HepG2 (cell line): ENCODE data around the gene DDR2. TPM values are rescaled to one million over a fixed set of nuclear protein-coding genes. Genes with fewer than 3 reads are reported as not detected.

ENCODE experiments used
- ATAC-seq: fragments of 200-7000 bp; cut with Tn5 transposase; 3 replicates; pipeline ENCODE4 v1.9.1; 2020; ENCODE audit warnings: mild to moderate bottlenecking, moderate library complexity
- BruUV-seq: library from RNA; stranded (reverse); fragments of 400-500 nt; replicated peaks from 2 replicates; lab custom pipeline; 2021; lab: Mats Ljungman, UMichigan
- CTCF ChIA-PET: fragments of 300-600 bp; formaldehyde crosslinking; extraction: SDS; loops from one replicate; lab custom pipeline; 2021; ENCODE audit warnings: low total read pairs, inconsistent platforms, low intra/inter-chr PET ratio; lab: Yijun Ruan, JAX
- POLR2A ChIA-PET: fragments of 350-600 bp; sonication (Branson Sonifier 250); formaldehyde crosslinking; loops from one replicate; lab custom pipeline; 2020; ENCODE audit warnings: antibody characterized with exemption, inconsistent platforms; lab: Yijun Ruan, JAX
- DNase-seq: peaks from one replicate; pipeline ENCODE4 v3.0.0-alpha.2; 2015; ENCODE audit warnings: low spot score
- FAIRE-seq: peaks from 3 replicates; lab custom pipeline; 2011; peaks lifted over from hg19 to GRCh38; lab: Jason Lieb, UNC
- H2AFZ ChIP-seq: one replicate; pipeline ENCODE4 v1.6.1; 2011; ENCODE audit warnings: low read length, inconsistent platforms
- H3K27ac ChIP-seq: fragments of 300-600 bp; 3 replicates; pipeline ENCODE4 v1.8.0; 2011; ENCODE audit warnings: mixed run types, mild to moderate bottlenecking, mixed read lengths, low read length, inconsistent platforms; ENCODE audit not compliant: insufficient read depth; ENCODE audit errors: extremely low read length
- H3K27me3 ChIP-seq, 2 experiments: fragments of 200-600 bp in 1 of 2; 2 replicates in 1 of 2; 3 replicates in 1 of 2; pipeline versions ENCODE4 v1.6.0 to v1.8.0; 2011; ENCODE audit warnings: low read length in 2 of 2, mild to moderate bottlenecking in 2 of 2, moderate library complexity in 2 of 2, inconsistent platforms in 1 of 2; ENCODE audit not compliant: insufficient read depth in 2 of 2, control insufficient read depth in 1 of 2
- H3K36me3 ChIP-seq, 2 experiments: fragments of 200-600 bp in 1 of 2; replicated peaks in 1 of 2; 2 replicates in 1 of 2; 3 replicates in 1 of 2; pipeline versions ENCODE4 v1.5.1 to v1.8.0; 2011; ENCODE audit warnings: low read length in 2 of 2, inconsistent platforms in 1 of 2; ENCODE audit not compliant: insufficient read depth in 2 of 2, control insufficient read depth in 1 of 2
- H3K4me1 ChIP-seq: 2 replicates; pipeline ENCODE4 v1.5.1; 2012; ENCODE audit warnings: low read length, inconsistent platforms; ENCODE audit not compliant: insufficient read depth
- H3K4me2 ChIP-seq: 2 replicates; pipeline ENCODE4 v1.6.0; 2011; ENCODE audit warnings: low read depth, low read length, inconsistent platforms
- H3K4me3 ChIP-seq, 3 experiments: fragments of 200-600 bp in 1 of 3; sonication (generic), shearing (Covaris generic) in 1 of 3; replicated peaks in 1 of 3; 2 replicates each; pipeline ENCODE4 v1.5.1; 2011 to 2016; ENCODE audit warnings: low read length in 3 of 3, inconsistent platforms in 2 of 3, low read depth in 2 of 3, mild to moderate bottlenecking in 2 of 3, control low read depth in 1 of 3, mixed read lengths in 1 of 3; ENCODE audit not compliant: insufficient read depth in 1 of 3
- H3K79me2 ChIP-seq: one replicate; pipeline ENCODE4 v1.6.1; 2011; ENCODE audit warnings: low read length, inconsistent platforms; ENCODE audit not compliant: insufficient read depth
- H3K9ac ChIP-seq: 2 replicates; pipeline ENCODE4 v1.6.0; 2011; ENCODE audit warnings: mild to moderate bottlenecking, low read depth, low read length, inconsistent platforms; ENCODE audit not compliant: insufficient read depth
- H3K9me3 ChIP-seq: 2 replicates; pipeline ENCODE4 v1.5.1; 2012; ENCODE audit warnings: mild to moderate bottlenecking, low read length
- H4K20me1 ChIP-seq: 2 replicates; pipeline ENCODE4 v1.6.0; 2011; ENCODE audit warnings: inconsistent platforms, mild to moderate bottlenecking, low read length, moderate library complexity; ENCODE audit not compliant: insufficient read depth
- GATA4 ChIP-seq: sonication (generic); IDR thresholded peaks from 2 replicates; pipeline ENCODE4 v1.6.1; 2016; ENCODE audit warnings: antibody characterized with exemption, low read depth, borderline replicate concordance
- HNF4A ChIP-seq: sonication (generic); formaldehyde crosslinking; IDR thresholded peaks from 2 replicates; pipeline ENCODE4 v1.4.0; 2020; ENCODE audit warnings: missing genetic modification reagents
- HNRNPK ChIP-seq: fragments of 200-400 bp; formaldehyde crosslinking; IDR thresholded peaks from 2 replicates; pipeline ENCODE4 v1.6.1; 2018; ENCODE audit warnings: low read length, low read depth, moderate library complexity, mild to moderate bottlenecking; ENCODE audit not compliant: poor library complexity, severe bottlenecking
- KDM5A ChIP-seq: fragments of 200-600 bp; sonication (generic); IDR thresholded peaks from 2 replicates; pipeline ENCODE4 v1.7.0; 2018; ENCODE audit warnings: antibody characterized with exemption, mild to moderate bottlenecking, low read length, borderline replicate concordance
- NR2F6 ChIP-seq, 2 experiments: IDR thresholded peaks; 2 replicates each; pipeline ENCODE4 v1.6.1; 2016; ENCODE audit warnings: antibody characterized with exemption in 1 of 2, mild to moderate bottlenecking in 1 of 2
- RORA ChIP-seq: sonication (generic); formaldehyde crosslinking; IDR thresholded peaks from 2 replicates; pipeline ENCODE4 v1.5.0; 2020; ENCODE audit warnings: mild to moderate bottlenecking, missing genetic modification reagents, moderate library complexity
- SMAD3 ChIP-seq: sonication (generic); formaldehyde crosslinking; IDR thresholded peaks from 2 replicates; pipeline ENCODE4 v1.4.0; 2020; ENCODE audit warnings: missing genetic modification reagents
- SPEN ChIP-seq: sonication (generic); formaldehyde crosslinking; IDR thresholded peaks from 2 replicates; pipeline ENCODE4 v1.5.1; 2020; ENCODE audit warnings: low read depth, mild to moderate bottlenecking, missing genetic modification reagents
- XBP1 ChIP-seq: sonication (generic); formaldehyde crosslinking; IDR thresholded peaks from 2 replicates; pipeline ENCODE4 v1.5.0; 2020; ENCODE audit warnings: missing genetic modification reagents
- ZNF230 ChIP-seq: sonication (generic); formaldehyde crosslinking; IDR thresholded peaks from 2 replicates; pipeline ENCODE4 v1.4.0; 2020; ENCODE audit warnings: mild to moderate bottlenecking, missing genetic modification reagents
- ZNF484 ChIP-seq: sonication (generic); formaldehyde crosslinking; IDR thresholded peaks from 2 replicates; pipeline ENCODE4 v1.5.1; 2020; ENCODE audit warnings: mild to moderate bottlenecking, low read depth, missing genetic modification reagents, borderline replicate concordance
- WGBS: methylation state at CpG from one replicate; pipeline ENCODE4 v1.1.6; 2017; ENCODE audit warnings: low lambda C conversion rate; 5-methylcytosine and 5-hydroxymethylcytosine counted together
- in situ Hi-C: cut with HindIII; loops from 2 replicates; pipeline ENCODE4 v1.10.0; 2017; ENCODE audit warnings: low pct_unique_long_range_greater_than_20kb; ENCODE audit not compliant: extremely low pct_ligation_motif_present
- intact Hi-C: fragments of 100-400 bp; cut with micrococcal nuclease; formaldehyde crosslinking; loops from one replicate; pipeline ENCODE4 v1.10.0; 2022; ENCODE audit not compliant: unreplicated experiment
- polyA plus RNA-seq, 8 experiments: library from polyadenylated mRNA; depleted of rRNA in 3 of 8; stranded (reverse) in 7 of 8; unstranded in 1 of 8; fragments of >200 nt; fragmentation: Illumina TruSeq in 4 of 8; extraction: Trizol in 4 of 8; gene quantifications; 2 replicates each; pipeline versions ENCODE4 v1.2.1 to v1.2.3, GENCODE V29; 2011 to 2016; ENCODE audit warnings: low read depth in 4 of 8, missing spikeins in 1 of 8, mixed read lengths in 1 of 8; ENCODE audit not compliant: insufficient read depth in 1 of 8
- total RNA-seq, 5 experiments: library from RNA; depleted of rRNA; stranded (reverse); fragments of >200 nt; fragmentation: Illumina TruSeq; extraction: Trizol; gene quantifications; 2 replicates each; pipeline ENCODE4 v1.2.3, GENCODE V29; 2016; ENCODE audit warnings: low read depth in 1 of 5
- TF ChIP-seq, protein P1 (sequence below): sonication (generic); formaldehyde crosslinking; IDR thresholded peaks from 2 replicates; pipeline ENCODE4 v1.4.0; 2020; ENCODE audit warnings: missing genetic modification reagents, borderline replicate concordance
- TF ChIP-seq, protein P2 (sequence below): sonication (generic); formaldehyde crosslinking; IDR thresholded peaks from 2 replicates; pipeline ENCODE4 v1.9.0; 2021; ENCODE audit warnings: missing genetic modification reagents, borderline replicate concordance
- TF ChIP-seq, protein P3 (sequence below): sonication (generic); formaldehyde crosslinking; IDR thresholded peaks from 2 replicates; pipeline ENCODE4 v1.5.1; 2020; ENCODE audit warnings: missing genetic modification reagents, mild to moderate bottlenecking, borderline replicate concordance

Gene DDR2
- total and polyA plus RNA-seq, 2 of the 13 experiments (the other 11 are each of a cell fraction or from before 2014, with no cell fraction given): 0.36 to 0.38 TPM

DNA sequence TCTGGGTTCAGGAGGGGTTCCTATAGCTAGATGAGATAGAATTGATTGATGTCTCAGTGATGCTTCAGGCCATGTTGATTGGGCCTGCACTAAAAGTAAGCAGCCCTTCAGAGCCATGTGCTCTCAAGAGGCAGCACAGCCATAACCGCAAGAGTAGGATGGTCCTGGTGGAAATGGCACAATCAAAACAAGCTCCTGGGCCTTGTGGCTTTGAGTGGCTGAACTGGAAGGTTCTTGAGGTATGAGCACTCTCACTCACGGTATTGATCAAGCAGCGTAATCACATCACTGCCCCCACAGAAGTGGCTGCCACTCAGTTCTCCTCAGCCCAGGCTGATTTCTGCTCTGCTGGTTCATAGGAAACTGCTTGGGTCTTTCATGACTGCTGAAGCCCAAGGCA, 76.0 kb downstream of the DDR2 start:
- Histone ChIP-seq H3K9ac (no peak overlapping the region), H4K20me1 (no peaks in the 10 kb centered on the region), H3K27me3 (no peaks in the 10 kb centered on the region), H3K36me3 (no peaks in the 10 kb centered on the region), H3K27ac (no peak overlapping the region), H3K9me3 (no peaks in the 10 kb centered on the region), H3K4me3 (no peak overlapping the region), H3K4me1 (peaks cover 16% of the 10 kb centered on the region), H3K79me2 (no peaks in the 10 kb centered on the region), H2AFZ (no peak overlapping the region), H3K4me2 (no peak overlapping the region)
- CTCF ChIA-PET: no interaction called here
- no peak for DNase-seq
- no TSS peak for BruUV-seq
- ATAC-seq: no peak
- in situ Hi-C loops (no loop called here), intact Hi-C loops (no loop called here)
- POLR2A ChIA-PET: no interaction called here
- FAIRE-seq: no peak
- WGBS: 73% methylated on average over 3 of the region's 3 CpGs
- TF ChIP-seq HNF4A (CRISPR knock-in tag) (no peak), KDM5A (no peak), ZNF484 (CRISPR knock-in tag) (no peak), RORA (CRISPR knock-in tag) (no peak), SMAD3 (CRISPR knock-in tag) (no peak), SPEN (CRISPR knock-in tag) (no peak), GATA4 (no peak), ZNF230 (no peak), HNRNPK (no peak), NR2F6 (IDR thresholded peaks at IDR 0.05) (no peak), NR2F6 (CRISPR knock-in tag; IDR thresholded peaks at IDR 0.05) (no peak), XBP1 (CRISPR knock-in tag) (no peak)
- TF ChIP-seq, protein P1, sequence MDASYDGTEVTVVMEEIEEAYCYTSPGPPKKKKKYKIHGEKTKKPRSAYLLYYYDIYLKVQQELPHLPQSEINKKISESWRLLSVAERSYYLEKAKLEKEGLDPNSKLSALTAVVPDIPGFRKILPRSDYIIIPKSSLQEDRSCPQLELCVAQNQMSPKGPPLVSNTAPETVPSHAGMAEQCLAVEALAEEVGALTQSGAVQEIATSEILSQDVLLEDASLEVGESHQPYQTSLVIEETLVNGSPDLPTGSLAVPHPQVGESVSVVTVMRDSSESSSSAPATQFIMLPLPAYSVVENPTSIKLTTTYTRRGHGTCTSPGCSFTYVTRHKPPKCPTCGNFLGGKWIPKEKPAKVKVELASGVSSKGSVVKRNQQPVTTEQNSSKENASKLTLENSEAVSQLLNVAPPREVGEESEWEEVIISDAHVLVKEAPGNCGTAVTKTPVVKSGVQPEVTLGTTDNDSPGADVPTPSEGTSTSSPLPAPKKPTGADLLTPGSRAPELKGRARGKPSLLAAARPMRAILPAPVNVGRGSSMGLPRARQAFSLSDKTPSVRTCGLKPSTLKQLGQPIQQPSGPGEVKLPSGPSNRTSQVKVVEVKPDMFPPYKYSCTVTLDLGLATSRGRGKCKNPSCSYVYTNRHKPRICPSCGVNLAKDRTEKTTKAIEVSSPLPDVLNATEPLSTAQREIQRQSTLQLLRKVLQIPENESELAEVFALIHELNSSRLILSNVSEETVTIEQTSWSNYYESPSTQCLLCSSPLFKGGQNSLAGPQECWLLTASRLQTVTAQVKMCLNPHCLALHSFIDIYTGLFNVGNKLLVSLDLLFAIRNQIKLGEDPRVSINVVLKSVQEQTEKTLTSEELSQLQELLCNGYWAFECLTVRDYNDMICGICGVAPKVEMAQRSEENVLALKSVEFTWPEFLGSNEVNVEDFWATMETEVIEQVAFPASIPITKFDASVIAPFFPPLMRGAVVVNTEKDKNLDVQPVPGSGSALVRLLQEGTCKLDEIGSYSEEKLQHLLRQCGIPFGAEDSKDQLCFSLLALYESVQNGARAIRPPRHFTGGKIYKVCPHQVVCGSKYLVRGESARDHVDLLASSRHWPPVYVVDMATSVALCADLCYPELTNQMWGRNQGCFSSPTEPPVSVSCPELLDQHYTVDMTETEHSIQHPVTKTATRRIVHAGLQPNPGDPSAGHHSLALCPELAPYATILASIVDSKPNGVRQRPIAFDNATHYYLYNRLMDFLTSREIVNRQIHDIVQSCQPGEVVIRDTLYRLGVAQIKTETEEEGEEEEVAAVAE (CRISPR knock-in tag): no peak
- TF ChIP-seq, protein P2, sequence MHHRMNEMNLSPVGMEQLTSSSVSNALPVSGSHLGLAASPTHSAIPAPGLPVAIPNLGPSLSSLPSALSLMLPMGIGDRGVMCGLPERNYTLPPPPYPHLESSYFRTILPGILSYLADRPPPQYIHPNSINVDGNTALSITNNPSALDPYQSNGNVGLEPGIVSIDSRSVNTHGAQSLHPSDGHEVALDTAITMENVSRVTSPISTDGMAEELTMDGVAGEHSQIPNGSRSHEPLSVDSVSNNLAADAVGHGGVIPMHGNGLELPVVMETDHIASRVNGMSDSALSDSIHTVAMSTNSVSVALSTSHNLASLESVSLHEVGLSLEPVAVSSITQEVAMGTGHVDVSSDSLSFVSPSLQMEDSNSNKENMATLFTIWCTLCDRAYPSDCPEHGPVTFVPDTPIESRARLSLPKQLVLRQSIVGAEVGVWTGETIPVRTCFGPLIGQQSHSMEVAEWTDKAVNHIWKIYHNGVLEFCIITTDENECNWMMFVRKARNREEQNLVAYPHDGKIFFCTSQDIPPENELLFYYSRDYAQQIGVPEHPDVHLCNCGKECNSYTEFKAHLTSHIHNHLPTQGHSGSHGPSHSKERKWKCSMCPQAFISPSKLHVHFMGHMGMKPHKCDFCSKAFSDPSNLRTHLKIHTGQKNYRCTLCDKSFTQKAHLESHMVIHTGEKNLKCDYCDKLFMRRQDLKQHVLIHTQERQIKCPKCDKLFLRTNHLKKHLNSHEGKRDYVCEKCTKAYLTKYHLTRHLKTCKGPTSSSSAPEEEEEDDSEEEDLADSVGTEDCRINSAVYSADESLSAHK (CRISPR knock-in tag): no peak
- TF ChIP-seq, protein P3, sequence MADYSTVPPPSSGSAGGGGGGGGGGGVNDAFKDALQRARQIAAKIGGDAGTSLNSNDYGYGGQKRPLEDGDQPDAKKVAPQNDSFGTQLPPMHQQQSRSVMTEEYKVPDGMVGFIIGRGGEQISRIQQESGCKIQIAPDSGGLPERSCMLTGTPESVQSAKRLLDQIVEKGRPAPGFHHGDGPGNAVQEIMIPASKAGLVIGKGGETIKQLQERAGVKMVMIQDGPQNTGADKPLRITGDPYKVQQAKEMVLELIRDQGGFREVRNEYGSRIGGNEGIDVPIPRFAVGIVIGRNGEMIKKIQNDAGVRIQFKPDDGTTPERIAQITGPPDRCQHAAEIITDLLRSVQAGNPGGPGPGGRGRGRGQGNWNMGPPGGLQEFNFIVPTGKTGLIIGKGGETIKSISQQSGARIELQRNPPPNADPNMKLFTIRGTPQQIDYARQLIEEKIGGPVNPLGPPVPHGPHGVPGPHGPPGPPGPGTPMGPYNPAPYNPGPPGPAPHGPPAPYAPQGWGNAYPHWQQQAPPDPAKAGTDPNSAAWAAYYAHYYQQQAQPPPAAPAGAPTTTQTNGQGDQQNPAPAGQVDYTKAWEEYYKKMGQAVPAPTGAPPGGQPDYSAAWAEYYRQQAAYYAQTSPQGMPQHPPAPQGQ (CRISPR knock-in tag): no peak
